Smooth muscle cell (in vitro differentiated cells): Measurements from ENCODE around the gene BMPR2. TPM values are rescaled to one million over a fixed set of nuclear protein-coding genes. Genes with fewer than 3 reads are reported as not detected.
A peak's percentile ranks its signal among the peaks of the same experiment; 100 is the strongest.
"Not testable (repeated sequence)": the region's sequence is repeated elsewhere in the genome, so short reads cannot be mapped to it uniquely, and the experiment has no call there.

Source experiments
- DNase-seq: peaks from one replicate; lab custom pipeline; 2025; ENCODE audit not compliant: unreplicated experiment; lab: John Stamatoyannopoulos, UW
- H2AFZ ChIP-seq: fragments of 200-600 bp; sonication (generic); 2 replicates; pipeline ENCODE4 v1.6.0; 2016; ENCODE audit warnings: antibody characterized with exemption, low read depth, mild to moderate bottlenecking
- H3F3A ChIP-seq: fragments of 200-600 bp; sonication (generic); 2 replicates; pipeline ENCODE4 v1.6.0; 2017; ENCODE audit warnings: antibody characterized with exemption, low read depth
- H3K27ac ChIP-seq: fragments of 200-600 bp; sonication (generic); 2 replicates; pipeline ENCODE4 v1.5.1; 2016; ENCODE audit warnings: low read depth, mild to moderate bottlenecking
- H3K27me3 ChIP-seq: fragments of 200-600 bp; sonication (generic); 2 replicates; pipeline ENCODE4 v1.6.1; 2016; ENCODE audit warnings: low read depth, mild to moderate bottlenecking
- H3K36me3 ChIP-seq: fragments of 200-600 bp; sonication (generic); 2 replicates; pipeline ENCODE4 v1.5.1; 2016; ENCODE audit warnings: low read depth
- H3K4me1 ChIP-seq: fragments of 200-600 bp; sonication (generic); 2 replicates; pipeline ENCODE4 v1.5.1; 2016; ENCODE audit warnings: low read depth
- H3K4me2 ChIP-seq: fragments of 200-600 bp; sonication (generic); 2 replicates; pipeline ENCODE4 v1.6.0; 2016; ENCODE audit warnings: mild to moderate bottlenecking
- H3K4me3 ChIP-seq: fragments of 200-600 bp; sonication (generic); 2 replicates; pipeline ENCODE4 v1.5.1; 2016; ENCODE audit warnings: mild to moderate bottlenecking
- H3K79me2 ChIP-seq: fragments of 200-600 bp; sonication (generic); 2 replicates; pipeline ENCODE4 v1.6.0; 2016; ENCODE audit warnings: low read depth, mild to moderate bottlenecking
- H3K9ac ChIP-seq: fragments of 200-600 bp; sonication (generic); 2 replicates; pipeline ENCODE4 v1.6.0; 2016; ENCODE audit warnings: low read depth
- H3K9me3 ChIP-seq: fragments of 200-600 bp; sonication (generic); replicated peaks from 2 replicates; pipeline ENCODE4 v1.5.1; 2016; ENCODE audit warnings: low read depth
- H4K20me1 ChIP-seq: fragments of 200-600 bp; sonication (generic); 2 replicates; pipeline ENCODE4 v1.6.0; 2016; ENCODE audit warnings: low read depth
- CTCF ChIP-seq: fragments of 200-600 bp; sonication (generic); IDR thresholded peaks from 2 replicates; pipeline ENCODE4 v1.5.1; 2017; ENCODE audit warnings: borderline replicate concordance, mild to moderate bottlenecking, antibody characterized with exemption; ENCODE audit not compliant: insufficient read depth, poor library complexity, severe bottlenecking
- WGBS: methylation state at CpG from one replicate; pipeline ENCODE4 v1.1.7; 2016; ENCODE audit warnings: low lambda C conversion rate; 5-methylcytosine and 5-hydroxymethylcytosine counted together
- polyA plus RNA-seq: library from polyadenylated mRNA; unstranded; fragments of >200 nt; fragmentation: Nextera tagmentation; extraction: Ambion mirVana; gene quantifications from 2 replicates; pipeline ENCODE4 v1.2.1, GENCODE V29; 2016
- total RNA-seq: library from RNA; depleted of rRNA; stranded (reverse); fragments of >200 nt; gene quantifications from 2 replicates; pipeline ENCODE4 v1.2.3, GENCODE V29; 2014

The BMPR2 gene
- total and polyA plus RNA-seq, 2 experiments from 2014 or later = 21.5 to 70.9 TPM

GRCh38 chr2:202494300-202495229, 118.4 kb downstream of the BMPR2 start:
- Histone ChIP-seq H3K4me3 (peak overlapping the region; percentile 11), H3K9me3 (no peaks in the 10 kb centered on the region), H3K27ac (peak overlapping the region; percentile 50), H3K79me2 (peaks cover 55% of the 10 kb centered on the region), H2AFZ (no peak overlapping the region), H3K4me1 (peaks cover 14% of the 10 kb centered on the region), H3F3A (no peaks in the 10 kb centered on the region), H3K4me2 (peak overlapping the region; percentile 64), H3K27me3 (no peaks in the 10 kb centered on the region), H4K20me1 (peaks cover 55% of the 10 kb centered on the region), H3K36me3 (no peaks in the 10 kb centered on the region), H3K9ac (no peak overlapping the region)
- WGBS = 68% methylated on average over 13 of the region's 13 CpGs
- TF ChIP-seq CTCF = no peak
- DNase-seq = peak; percentile 9

GRCh38 chr2:202495230-202495604, 119.1 kb downstream of the BMPR2 start:
- TF ChIP-seq CTCF = no peak
- no peaks in the 10 kb centered on the region for H3K36me3 ChIP-seq
- H3K4me1 ChIP-seq = peaks cover 14% of the 10 kb centered on the region
- no peak overlapping the region for H3K4me2 ChIP-seq
- H4K20me1 ChIP-seq = peaks cover 55% of the 10 kb centered on the region
- no peak overlapping the region for H3K9ac ChIP-seq
- H2AFZ ChIP-seq = no peak overlapping the region
- peak overlapping the region; percentile 50 for H3K27ac ChIP-seq
- H3K9me3 ChIP-seq = no peaks in the 10 kb centered on the region
- H3K79me2 ChIP-seq = peaks cover 51% of the 10 kb centered on the region
- no peak for DNase-seq
- no peak overlapping the region for H3K4me3 ChIP-seq
- H3K27me3 ChIP-seq = no peaks in the 10 kb centered on the region
- no peaks in the 10 kb centered on the region for H3F3A ChIP-seq
- WGBS = 90% methylated on average over 23 of the region's 23 CpGs

GRCh38 chr2:202496835-202497472, 120.8 kb downstream of the BMPR2 start:
- not testable (repeated sequence) for H3K27me3 ChIP-seq, H3K9me3 ChIP-seq, H2AFZ ChIP-seq, H3K9ac ChIP-seq, DNase-seq, H3K4me3 ChIP-seq, H3F3A ChIP-seq, H3K27ac ChIP-seq, H3K36me3 ChIP-seq, H3K4me2 ChIP-seq
- 81% methylated on average over 25 of the region's 38 CpGs for WGBS
- Histone ChIP-seq H3K79me2 (peaks cover 36% of the 10 kb centered on the region), H3K4me1 (peaks cover 14% of the 10 kb centered on the region), H4K20me1 (peaks cover 49% of the 10 kb centered on the region)

- not testable (repeated sequence) for H3F3A ChIP-seq, H3K4me2 ChIP-seq, H3K9ac ChIP-seq, H2AFZ ChIP-seq, H3K9me3 ChIP-seq, DNase-seq, H3K27ac ChIP-seq, H3K4me3 ChIP-seq, H3K27me3 ChIP-seq, H3K36me3 ChIP-seq
- H3K79me2 ChIP-seq = peaks cover 32% of the 10 kb centered on the region
- peaks cover 45% of the 10 kb centered on the region for H4K20me1 ChIP-seq
- WGBS = 81% methylated on average over 7 of the region's 7 CpGs
- peaks cover 14% of the 10 kb centered on the region for H3K4me1 ChIP-seq
Measured at GRCh38 chr2:202497473-202497866, 121.3 kb downstream of the BMPR2 start.

- H3K4me2 ChIP-seq = not testable (repeated sequence)
Measured at GRCh38 chr2:202499841-202500240, 123.7 kb downstream of the BMPR2 start.

GRCh38 chr2:202503276-202503675, 127.1 kb downstream of the BMPR2 start:
- not testable (repeated sequence) for H3K27me3 ChIP-seq, H2AFZ ChIP-seq, DNase-seq, H3K36me3 ChIP-seq, H3K4me3 ChIP-seq, H3F3A ChIP-seq, H3K4me1 ChIP-seq, H3K9ac ChIP-seq, H3K27ac ChIP-seq, H3K9me3 ChIP-seq, H3K4me2 ChIP-seq
- H4K20me1 ChIP-seq = peaks cover 29% of the 10 kb centered on the region
- peaks cover 19% of the 10 kb centered on the region for H3K79me2 ChIP-seq
- WGBS = 95% methylated on average over 18 of the region's 21 CpGs

More at GRCh38 chr2:202499841-202500240, 123.7 kb downstream of the BMPR2 start:
- H3K36me3 ChIP-seq, H3K9ac ChIP-seq, DNase-seq, H3K27ac ChIP-seq, H2AFZ ChIP-seq, H3K4me1 ChIP-seq, H3K9me3 ChIP-seq, H3K4me3 ChIP-seq, H3F3A ChIP-seq, H3K27me3 ChIP-seq: not testable (repeated sequence)
- peaks cover 24% of the 10 kb centered on the region for H4K20me1 ChIP-seq
- H3K79me2 ChIP-seq = peaks cover 21% of the 10 kb centered on the region
- 97% methylated on average over 7 of the region's 7 CpGs for WGBS
